ENCODE data around the gene SLC9A5. TPM values are rescaled to one million over a fixed set of nuclear protein-coding genes. Genes with fewer than 3 reads are reported as not detected.

Gene SLC9A5
- polyA plus RNA-seq, 3 donors: 1.0 TPM; not detected in 2

DNA sequence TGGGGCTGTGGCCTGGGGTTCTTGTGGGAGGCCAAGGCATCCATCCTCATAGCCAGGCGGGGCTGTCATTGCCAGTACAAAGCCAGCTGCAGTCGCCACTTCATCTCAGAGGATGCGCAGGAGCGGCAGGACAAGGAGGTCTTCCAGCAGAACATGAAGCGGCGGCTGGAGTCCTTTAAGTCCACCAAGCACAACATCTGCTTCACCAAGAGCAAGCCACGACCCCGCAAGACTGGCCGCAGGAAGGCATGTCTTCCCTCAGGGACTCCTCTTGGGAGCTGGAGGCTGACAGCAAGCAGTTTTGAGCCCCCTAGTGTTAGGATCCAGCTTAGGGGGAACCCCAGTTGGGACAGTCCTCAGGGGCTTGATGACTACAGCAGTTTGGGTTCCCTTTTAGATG lies 15.5 kb downstream of the SLC9A5 start:
- H3K36me3 Mint-ChIP-seq: no peaks in the 10 kb centered on the region
- no peak overlapping the region for H3K4me3 Mint-ChIP-seq
- Histone ChIP-seq H3K4me3 (replicated peaks in 1 of 3; ENCODE audit: low read depth in 2 of 3, low read length in 3 of 3) (no peak overlapping the region), H3K4me1 (ENCODE audit: control insufficient read depth in 1 of 2, insufficient read depth in 2 of 2, low read length in 2 of 2) (no peaks in the 10 kb centered on the region), H3K9ac (ENCODE audit: insufficient read depth, low read length, poor library complexity, severe bottlenecking) (no peak overlapping the region), H3K79me2 (ENCODE audit: insufficient read depth, low read length) (no peaks in the 10 kb centered on the region), H3K36me3 (replicated peaks in 1 of 2; ENCODE audit: control insufficient read depth in 1 of 2, insufficient read depth in 2 of 2, low read length in 2 of 2) (no peaks in the 10 kb centered on the region), H3K27ac (ENCODE audit: low read depth in 1 of 2, low read length in 2 of 2) (no peak overlapping the region), H3K9me3 (replicated peaks in 1 of 2; ENCODE audit: control insufficient read depth in 1 of 2, insufficient read depth in 1 of 2, low read length in 2 of 2) (no peaks in the 10 kb centered on the region), H2AFZ (ENCODE audit: insufficient read depth, low read depth, low read length, poor library complexity, severe bottlenecking) (no peak overlapping the region), H4K20me1 (ENCODE audit: insufficient read depth, low read length) (no peaks in the 10 kb centered on the region), H3K4me2 (replicated peaks; ENCODE audit: extremely low read depth, low read length, poor library complexity, severe bottlenecking) (no peak overlapping the region), H3K27me3 (ENCODE audit: control insufficient read depth in 2 of 2, insufficient read depth in 2 of 2, low read length in 2 of 2) (no peaks in the 10 kb centered on the region)
- no peak for DNase-seq
- H3K9me3 Mint-ChIP-seq: peaks cover 0 to 2% (median 0%) of the 10 kb centered on the region in 7 donors
- H3K27me3 Mint-ChIP-seq (ENCODE audit: low read depth in 3 of 3): peaks cover 5 to 16% (median 6%) of the 10 kb centered on the region in 3 donors
- no peak overlapping the region for H3K27ac Mint-ChIP-seq
- H3K4me1 Mint-ChIP-seq: peaks cover 5% of the 10 kb centered on the region
- intact Hi-C loops (cut with micrococcal nuclease): no loop called here
- TF ChIP-seq, protein P1, sequence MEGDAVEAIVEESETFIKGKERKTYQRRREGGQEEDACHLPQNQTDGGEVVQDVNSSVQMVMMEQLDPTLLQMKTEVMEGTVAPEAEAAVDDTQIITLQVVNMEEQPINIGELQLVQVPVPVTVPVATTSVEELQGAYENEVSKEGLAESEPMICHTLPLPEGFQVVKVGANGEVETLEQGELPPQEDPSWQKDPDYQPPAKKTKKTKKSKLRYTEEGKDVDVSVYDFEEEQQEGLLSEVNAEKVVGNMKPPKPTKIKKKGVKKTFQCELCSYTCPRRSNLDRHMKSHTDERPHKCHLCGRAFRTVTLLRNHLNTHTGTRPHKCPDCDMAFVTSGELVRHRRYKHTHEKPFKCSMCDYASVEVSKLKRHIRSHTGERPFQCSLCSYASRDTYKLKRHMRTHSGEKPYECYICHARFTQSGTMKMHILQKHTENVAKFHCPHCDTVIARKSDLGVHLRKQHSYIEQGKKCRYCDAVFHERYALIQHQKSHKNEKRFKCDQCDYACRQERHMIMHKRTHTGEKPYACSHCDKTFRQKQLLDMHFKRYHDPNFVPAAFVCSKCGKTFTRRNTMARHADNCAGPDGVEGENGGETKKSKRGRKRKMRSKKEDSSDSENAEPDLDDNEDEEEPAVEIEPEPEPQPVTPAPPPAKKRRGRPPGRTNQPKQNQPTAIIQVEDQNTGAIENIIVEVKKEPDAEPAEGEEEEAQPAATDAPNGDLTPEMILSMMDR (IDR thresholded peaks at IDR 0.05): no peak
- WGBS (ENCODE audit: insufficient coverage): 86% methylated on average over 7 of the region's 9 CpGs

DNA sequence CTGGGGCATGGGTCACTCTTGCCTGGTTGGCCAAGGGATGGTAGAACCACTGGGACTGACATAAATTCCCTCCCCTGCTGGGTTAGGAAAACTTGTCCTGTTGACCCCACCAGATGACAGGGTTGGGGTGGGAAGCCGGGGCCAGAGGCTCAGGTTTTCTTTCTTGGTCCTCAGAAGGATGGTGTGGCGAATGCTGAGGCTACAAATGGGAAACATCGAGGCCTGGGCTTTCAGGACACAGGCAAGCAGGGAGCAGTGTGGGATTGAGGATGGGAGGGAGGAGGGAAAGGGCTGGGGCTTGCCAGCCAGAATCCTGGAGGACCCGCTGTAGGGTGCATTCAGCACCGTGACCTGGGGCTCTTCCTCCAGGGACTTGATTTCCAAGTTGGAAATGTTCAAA lies 16.1 kb downstream of the SLC9A5 start:
- Histone ChIP-seq H4K20me1 (ENCODE audit: insufficient read depth, low read length) (no peaks in the 10 kb centered on the region), H3K4me3 (replicated peaks in 1 of 3; ENCODE audit: low read depth in 2 of 3, low read length in 3 of 3) (no peak overlapping the region), H3K9me3 (replicated peaks in 1 of 2; ENCODE audit: control insufficient read depth in 1 of 2, insufficient read depth in 1 of 2, low read length in 2 of 2) (no peaks in the 10 kb centered on the region), H3K4me2 (replicated peaks; ENCODE audit: extremely low read depth, low read length, poor library complexity, severe bottlenecking) (no peak overlapping the region), H3K27me3 (ENCODE audit: control insufficient read depth in 2 of 2, insufficient read depth in 2 of 2, low read length in 2 of 2) (no peaks in the 10 kb centered on the region), H2AFZ (ENCODE audit: insufficient read depth, low read depth, low read length, poor library complexity, severe bottlenecking) (no peak overlapping the region), H3K79me2 (ENCODE audit: insufficient read depth, low read length) (no peaks in the 10 kb centered on the region), H3K36me3 (replicated peaks in 1 of 2; ENCODE audit: control insufficient read depth in 1 of 2, insufficient read depth in 2 of 2, low read length in 2 of 2) (no peaks in the 10 kb centered on the region), H3K27ac (ENCODE audit: low read depth in 1 of 2, low read length in 2 of 2) (no peak overlapping the region), H3K4me1 (ENCODE audit: control insufficient read depth in 1 of 2, insufficient read depth in 2 of 2, low read length in 2 of 2) (no peaks in the 10 kb centered on the region), H3K9ac (ENCODE audit: insufficient read depth, low read length, poor library complexity, severe bottlenecking) (no peak overlapping the region)
- intact Hi-C loops (cut with micrococcal nuclease): no loop called here
- WGBS (ENCODE audit: insufficient coverage): 93% methylated on average over 5 of the region's 5 CpGs
- peaks cover 0 to 2% (median 0%) of the 10 kb centered on the region in 7 donors for H3K9me3 Mint-ChIP-seq
- H3K27me3 Mint-ChIP-seq (ENCODE audit: low read depth in 3 of 3): peaks cover 2 to 16% (median 6%) of the 10 kb centered on the region in 3 donors
- no peak for DNase-seq
- H3K4me1 Mint-ChIP-seq: peaks cover 5% of the 10 kb centered on the region
- no peak overlapping the region for H3K4me3 Mint-ChIP-seq
- TF ChIP-seq, protein P1 (IDR thresholded peaks at IDR 0.05): no peak
- H3K36me3 Mint-ChIP-seq: no peaks in the 10 kb centered on the region
- H3K27ac Mint-ChIP-seq: no peak overlapping the region
